Measurements from ENCODE around the gene ZMYM5. TPM values are rescaled to one million over a fixed set of nuclear protein-coding genes. Genes with fewer than 3 reads are reported as not detected.
A peak's percentile ranks its signal among the peaks of the same experiment; 100 is the strongest.

Gene ZMYM5
- total and polyA plus RNA-seq, 2 of the 8 experiments (the other 6 are each of a cell fraction or from before 2014, with no cell fraction given): 4.9 to 7.9 TPM

- Histone ChIP-seq H3K4me1 (replicated peaks in 1 of 4; ENCODE audit: control insufficient read depth in 3 of 4, insufficient read depth in 4 of 4, low read length in 3 of 4) (peaks cover 0 to 3% (median under 1%) of the 10 kb centered on the region in 4 experiments; a peak in 1 of 7 replicates), H3K27me3 (replicated peaks in 1 of 4; ENCODE audit: control insufficient read depth in 3 of 4, extremely low read depth in 1 of 4, insufficient read depth in 3 of 4, low read length in 3 of 4) (no peaks in the 10 kb centered on the region), H3K9me3 (ENCODE audit: insufficient read depth in 2 of 2, low read depth in 1 of 2, low read length in 1 of 2) (peaks cover 3 to 6% of the 10 kb centered on the region in 2 experiments; a peak in 2 of 4 replicates), H3K23me2 (ENCODE audit: low read depth, low read length) (no peaks in the 10 kb centered on the region), H3K56ac (replicated peaks; ENCODE audit: insufficient read length, low read depth, low read length) (no peak overlapping the region), H3K4me2 (ENCODE audit: insufficient read depth in 1 of 2, low read depth in 2 of 2, low read length in 2 of 2) (no peak overlapping the region), H4K20me1 (replicated peaks in 1 of 2; ENCODE audit: control insufficient read depth in 1 of 2, insufficient read depth in 2 of 2, low read length in 2 of 2) (peaks cover 1 to 2% of the 10 kb centered on the region in 2 experiments), H2BK20ac (ENCODE audit: low read length) (0 out of 2 replicates have a peak overlapping the region, but pooled peaks have one; percentile 61), H3K23ac (ENCODE audit: insufficient read length) (no peak overlapping the region), H2AK5ac (ENCODE audit: low read depth, low read length) (no peak overlapping the region), H4K91ac (replicated peaks; ENCODE audit: insufficient read length, low read length) (no peak overlapping the region), H2BK15ac (ENCODE audit: low read length) (no peak overlapping the region), H3K79me2 (ENCODE audit: control insufficient read depth in 1 of 2, insufficient read depth in 2 of 2, low read length in 2 of 2) (no peaks in the 10 kb centered on the region), H3K4ac (replicated peaks; ENCODE audit: insufficient read length, low read depth, low read length) (no peak overlapping the region), H3K14ac (ENCODE audit: insufficient read length) (no peak overlapping the region), H3K9ac (replicated peaks in 1 of 4; ENCODE audit: extremely low read depth in 1 of 4, low read depth in 3 of 4, low read length in 3 of 4) (no peak overlapping the region), H3K27ac (ENCODE audit: low read depth, low read length) (no peak overlapping the region), H3K4me3 (ENCODE audit: extremely low read depth in 1 of 4, insufficient read depth in 2 of 4, low read depth in 3 of 4, low read length in 4 of 4) (no peak overlapping the region), H2AFZ (ENCODE audit: low read length) (no peak overlapping the region), H3K18ac (ENCODE audit: extremely low read depth, low read length) (no peak overlapping the region), H4K5ac (ENCODE audit: insufficient read length, low read depth, low read length) (no peak overlapping the region), H2BK5ac (ENCODE audit: low read depth, low read length) (no peak overlapping the region), H3K36me3 (ENCODE audit: control insufficient read depth in 2 of 4, insufficient read depth in 4 of 4, low read length in 3 of 4) (peaks cover 0 to 4% (median 1%) of the 10 kb centered on the region in 4 experiments; a peak in 1 of 8 replicates), H2BK12ac (ENCODE audit: low read depth, low read length) (no peak overlapping the region), H4K8ac (ENCODE audit: extremely low read depth, insufficient read depth, low read length) (no peak overlapping the region; the same call in 1 of the 2 replicates), H3K79me1 (ENCODE audit: low read depth, low read length) (no peaks in the 10 kb centered on the region), H2BK120ac (replicated peaks; ENCODE audit: low read depth, low read length) (no peak overlapping the region)
- FAIRE-seq (no peak), DNase-seq (ENCODE audit: low read depth in 1 of 2, low spot score in 2 of 2) (no peak)
- 93% methylated on average over 10 of the region's 10 CpGs; no CpG with 5 or more reads in 1 of the 2 experiments for WGBS, 2 experiments (ENCODE audit: extremely low coverage in 1 of 2, insufficient coverage in 1 of 2, insufficient read length in 1 of 2, insufficient replicate concordance in 2 of 2, low coverage in 1 of 2, low lambda C conversion rate in 2 of 2, missing lambda C conversion rate in 1 of 2)
- ChIA-PET POLR2A (ENCODE audit: partially characterized antibody) (interaction anchor here (2.9 kb wide), 1 partner anchor 33 kb away, joined by 7 read pairs; the partner anchor contains the start of gene PSPC1), CTCF (ENCODE audit: partially characterized antibody) (interaction anchor here (0.7 to 2.9 kb wide), 10 partner anchors 13 to 101 kb away, joined by 3 to 17 read pairs (median 6); no protein-coding TSS in a partner anchor)
- TF ChIP-seq EGR1 (IDR thresholded peaks at IDR 0.05; ENCODE audit: borderline replicate concordance, low read depth, low read length): no peak
- no peak for TF ChIP-seq POU5F1 (IDR thresholded peaks at IDR 0.05; ENCODE audit: low read depth, low read length)
- TF ChIP-seq CBX8 (IDR thresholded peaks at IDR 0.05; ENCODE audit: borderline replicate concordance, low read depth, low read length): no peak
Measured at GRCh38 chr13:19817106-19817505, 46.3 kb downstream of the ZMYM5 start.

Data from H1 (cell line).